Measurements from ENCODE around the gene PPFIBP1.

DNA sequence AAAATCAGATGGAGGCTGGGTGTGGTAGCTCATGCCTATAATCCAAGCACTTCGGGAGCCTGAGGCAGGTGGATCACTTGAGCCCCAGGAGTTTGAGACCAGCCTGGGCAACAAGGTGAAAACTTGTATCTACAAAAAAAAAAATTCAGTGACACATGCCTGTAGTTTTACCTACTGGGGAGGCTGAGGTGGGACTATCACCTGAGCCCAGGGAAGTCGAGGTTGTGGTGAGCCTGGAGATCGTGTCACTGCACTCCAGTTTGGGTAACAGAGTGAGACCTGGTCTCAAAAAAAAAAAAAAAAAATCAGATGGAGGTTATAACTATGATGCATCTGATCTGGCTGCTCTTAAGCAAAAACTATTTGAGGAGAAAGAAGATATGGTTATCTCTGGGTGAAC, 26.6 kb upstream of the PPFIBP1 start:
- no peak for TF ChIP-seq EZH2 (IDR thresholded peaks at IDR 0.05)
- TF ChIP-seq POLR2AphosphoS5 (IDR thresholded peaks at IDR 0.05; ENCODE audit: borderline replicate concordance, low read depth, low read length) = no peak
- TF ChIP-seq FOXP2 (optimal IDR thresholded peaks at IDR 0.05; ENCODE audit: control extremely low read depth, extremely low read length, insufficient read depth) = no peak

Data from SK-N-MC (cell line).